ENCODE results near the gene PODXL2.
"Not testable (repeated sequence)": the region's sequence is repeated elsewhere in the genome, so short reads cannot be mapped to it uniquely, and the experiment has no call there.

PODXL2 gene

GRCh38 chr3:127605547-127605946 is 23.4 kb upstream of the PODXL2 start:
- DNase-seq, result not testable (repeated sequence)

DNA sequence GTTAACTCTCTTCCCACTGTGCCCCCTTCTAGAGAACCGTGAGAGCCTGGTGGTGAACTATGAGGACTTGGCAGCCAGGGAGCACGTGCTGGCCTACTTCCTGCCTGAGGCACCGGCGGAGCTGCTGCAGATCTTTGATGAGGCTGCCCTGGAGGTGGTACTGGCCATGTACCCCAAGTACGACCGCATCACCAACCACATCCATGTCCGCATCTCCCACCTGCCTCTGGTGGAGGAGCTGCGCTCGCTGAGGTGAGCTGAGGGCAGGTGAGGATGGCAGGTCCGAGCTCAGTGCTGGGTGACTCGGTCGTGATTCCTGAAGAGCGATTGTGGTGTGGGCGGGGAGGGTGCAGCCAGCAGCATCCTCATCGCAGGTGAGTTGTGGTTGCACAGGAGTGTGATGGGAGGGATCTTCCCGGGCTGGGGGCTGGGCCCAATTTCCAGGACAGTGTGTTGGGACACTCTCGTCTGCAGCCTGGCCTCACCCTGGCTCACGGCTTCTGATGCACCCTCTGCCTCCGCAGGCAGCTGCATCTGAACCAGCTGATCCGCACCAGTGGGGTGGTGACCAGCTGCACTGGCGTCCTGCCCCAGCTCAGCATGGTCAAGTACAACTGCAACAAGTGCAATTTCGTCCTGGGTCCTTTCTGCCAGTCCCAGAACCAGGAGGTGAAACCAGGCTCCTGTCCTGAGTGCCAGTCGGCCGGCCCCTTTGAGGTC is 22.7 kb upstream of the PODXL2 start:
- no peak for DNase-seq

DNA sequence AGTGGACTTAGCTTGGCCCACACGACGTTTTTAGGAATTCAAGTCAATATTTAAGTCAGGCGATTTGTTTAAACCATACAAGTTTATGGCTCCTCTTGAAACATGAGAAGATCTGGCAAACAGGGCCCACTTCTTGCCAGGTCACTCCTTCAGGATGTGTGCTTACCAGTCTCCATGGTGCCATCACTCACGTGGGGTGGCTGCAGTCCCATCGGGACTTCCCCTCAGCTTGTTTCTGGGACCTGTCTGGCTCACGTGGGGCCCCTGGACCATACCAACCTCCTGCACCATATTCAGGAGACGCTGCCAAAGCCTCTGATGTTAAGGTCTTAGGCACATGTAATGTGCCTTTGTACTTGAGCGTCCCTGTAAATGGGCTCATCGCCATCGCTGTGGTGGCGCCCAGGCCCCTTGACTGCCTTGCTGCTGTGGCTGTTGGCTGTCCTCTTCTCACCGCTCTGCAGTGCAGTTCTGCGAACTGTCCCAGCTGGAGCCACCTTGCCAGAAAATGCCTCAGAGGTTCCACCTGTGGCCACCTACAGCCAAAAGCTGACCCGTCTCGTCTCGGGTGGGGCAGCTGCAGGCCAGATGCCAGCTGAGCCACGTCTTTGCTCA is 21.9 kb upstream of the PODXL2 start:
- no peak for DNase-seq

DNA sequence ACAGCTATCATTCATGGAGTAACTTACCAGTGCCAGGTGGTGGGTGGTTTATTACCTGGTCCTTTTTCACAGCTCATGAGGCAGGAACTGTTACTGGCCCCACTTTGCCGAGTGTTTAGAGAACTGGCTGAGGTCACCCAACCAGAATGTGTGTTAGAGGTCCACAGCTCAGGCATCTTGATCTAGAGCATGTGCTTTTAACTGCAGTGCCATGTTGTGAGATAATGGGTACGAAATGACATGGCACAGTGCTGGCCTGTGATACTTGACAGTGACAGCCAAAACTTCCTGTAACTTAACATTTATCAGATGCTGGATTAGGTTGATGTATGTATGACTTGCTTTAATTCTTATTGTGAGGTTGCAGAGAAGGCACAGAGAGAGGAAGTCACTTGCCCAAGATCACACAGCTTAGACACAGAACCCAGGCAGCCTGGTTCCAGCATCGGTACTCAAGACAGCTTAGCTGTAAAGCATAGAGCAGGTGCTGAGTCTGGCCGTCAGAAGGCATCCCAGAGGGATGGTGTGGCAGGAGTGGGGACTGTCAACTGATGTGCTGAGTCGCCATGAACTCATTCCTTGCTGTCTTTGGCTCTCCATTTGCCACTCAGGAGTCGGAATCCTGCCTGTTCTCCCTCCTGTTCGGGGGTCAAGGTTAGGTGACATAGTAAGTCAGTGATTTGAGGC is 21.2 kb upstream of the PODXL2 start:
- no peak for DNase-seq

DNA sequence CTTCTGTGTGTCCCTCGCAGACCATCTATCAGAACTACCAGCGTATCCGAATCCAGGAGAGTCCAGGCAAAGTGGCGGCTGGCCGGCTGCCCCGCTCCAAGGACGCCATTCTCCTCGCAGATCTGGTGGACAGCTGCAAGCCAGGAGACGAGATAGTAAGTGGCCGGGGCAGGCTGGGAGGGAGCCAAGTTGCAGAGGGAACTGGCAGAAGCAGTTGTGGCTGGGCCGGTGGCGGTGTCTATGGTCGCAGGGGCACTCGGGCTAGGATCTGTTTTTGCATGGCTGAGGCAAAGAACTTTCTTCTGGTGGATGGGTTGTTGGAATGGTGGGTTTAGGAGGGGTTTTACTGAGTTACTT is 20.6 kb upstream of the PODXL2 start:
- DNase-seq, result no peak

DNA sequence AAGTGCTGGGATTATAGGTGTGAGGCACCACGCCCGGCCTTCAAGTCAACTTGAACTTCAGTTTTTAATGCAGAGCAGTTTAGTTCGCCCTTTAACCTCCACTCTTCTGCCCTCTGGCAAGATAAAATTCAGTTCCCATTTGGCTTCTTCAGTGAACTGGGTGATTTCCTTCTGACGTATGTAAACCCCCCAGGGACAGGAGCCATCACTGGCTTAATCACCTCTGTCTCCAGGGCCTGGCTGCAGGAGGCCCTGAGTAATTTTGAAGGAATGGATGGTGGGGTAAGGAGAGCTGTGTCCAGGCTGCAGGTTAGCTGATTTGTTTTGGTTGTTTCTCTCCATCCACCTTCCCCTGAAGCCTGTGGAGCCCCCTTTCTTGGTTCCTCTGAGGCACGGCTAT is 18.9 kb upstream of the PODXL2 start:
- no peak for DNase-seq

- DNase-seq, result no peak
Observed at GRCh38 chr3:127611251-127611650, 17.7 kb upstream of the PODXL2 start.

- no peak for DNase-seq
Observed at GRCh38 chr3:127612966-127613365, 16.0 kb upstream of the PODXL2 start.

GRCh38 chr3:127613406-127613805 is 15.6 kb upstream of the PODXL2 start:
- no peak for DNase-seq

GRCh38 chr3:127614928-127615589 is 13.9 kb upstream of the PODXL2 start:
- DNase-seq, result no peak

DNA sequence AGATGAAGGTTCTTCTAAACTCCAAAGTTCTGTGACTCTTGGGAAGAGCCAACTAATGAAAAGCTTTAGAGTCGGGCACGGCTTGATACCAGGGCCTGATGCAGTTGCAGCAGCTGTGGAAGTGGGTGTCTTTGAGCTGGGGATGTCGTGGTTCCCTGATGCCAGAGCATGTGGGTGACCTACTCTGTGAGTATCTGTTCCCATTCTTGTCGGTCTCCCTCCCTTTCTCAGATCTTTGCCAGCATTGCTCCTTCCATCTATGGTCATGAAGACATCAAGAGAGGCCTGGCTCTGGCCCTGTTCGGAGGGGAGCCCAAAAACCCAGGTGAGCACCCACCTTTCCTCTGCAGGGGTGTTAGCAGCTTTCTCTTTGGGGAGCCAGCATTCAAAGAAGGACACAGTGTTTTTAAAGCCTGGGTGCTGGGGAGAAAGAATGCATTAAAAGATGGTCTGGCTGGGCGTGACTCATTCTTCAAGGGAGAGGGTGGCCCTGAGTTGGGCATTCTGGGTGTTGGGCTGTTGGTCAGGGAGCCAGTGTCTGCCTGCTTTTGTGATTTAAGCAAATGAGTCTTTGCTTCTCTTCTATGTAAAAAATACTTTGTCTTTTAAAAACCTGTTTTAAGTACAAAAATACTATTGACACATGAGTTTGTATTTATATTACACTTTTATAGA is 13.2 kb upstream of the PODXL2 start:
- no peak for DNase-seq

DNA sequence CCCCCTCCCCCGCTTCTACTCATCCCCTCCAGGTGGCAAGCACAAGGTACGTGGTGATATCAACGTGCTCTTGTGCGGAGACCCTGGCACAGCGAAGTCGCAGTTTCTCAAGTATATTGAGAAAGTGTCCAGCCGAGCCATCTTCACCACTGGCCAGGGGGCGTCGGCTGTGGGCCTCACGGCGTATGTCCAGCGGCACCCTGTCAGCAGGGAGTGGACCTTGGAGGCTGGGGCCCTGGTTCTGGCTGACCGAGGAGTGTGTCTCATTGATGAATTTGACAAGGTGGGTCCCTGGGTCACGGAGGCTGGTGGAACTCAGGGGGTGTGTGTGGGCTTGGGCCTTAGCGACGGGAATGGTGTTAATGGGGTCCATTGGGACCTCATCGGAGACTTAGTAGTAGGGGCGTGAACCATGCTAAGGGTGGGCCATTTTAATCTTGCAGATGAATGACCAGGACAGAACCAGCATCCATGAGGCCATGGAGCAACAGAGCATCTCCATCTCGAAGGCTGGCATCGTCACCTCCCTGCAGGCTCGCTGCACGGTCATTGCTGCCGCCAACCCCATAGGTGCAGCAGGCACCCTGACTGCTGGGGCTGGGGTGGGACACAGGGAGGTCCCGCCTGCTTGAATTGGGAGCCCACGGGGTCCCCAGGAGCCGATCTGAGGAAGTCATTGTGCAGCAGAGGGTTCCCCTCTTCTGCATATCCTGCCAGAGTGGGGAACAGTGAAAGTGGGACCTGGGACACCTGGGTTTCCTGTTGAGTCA is 12.0 kb upstream of the PODXL2 start:
- no peak for DNase-seq

DNA sequence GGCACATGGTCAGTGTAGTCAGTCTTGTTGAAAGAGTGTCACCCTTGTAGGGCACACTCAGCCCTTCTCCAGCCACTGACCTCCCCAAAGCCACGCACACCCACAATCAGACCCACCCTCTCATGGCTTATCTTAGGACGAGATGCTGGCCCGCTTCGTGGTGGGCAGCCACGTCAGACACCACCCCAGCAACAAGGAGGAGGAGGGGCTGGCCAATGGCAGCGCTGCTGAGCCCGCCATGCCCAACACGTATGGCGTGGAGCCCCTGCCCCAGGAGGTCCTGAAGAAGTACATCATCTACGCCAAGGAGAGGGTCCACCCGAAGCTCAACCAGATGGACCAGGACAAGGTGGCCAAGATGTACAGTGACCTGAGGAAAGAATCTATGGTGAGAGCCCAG is 10.1 kb upstream of the PODXL2 start:
- no peak for DNase-seq

DNA sequence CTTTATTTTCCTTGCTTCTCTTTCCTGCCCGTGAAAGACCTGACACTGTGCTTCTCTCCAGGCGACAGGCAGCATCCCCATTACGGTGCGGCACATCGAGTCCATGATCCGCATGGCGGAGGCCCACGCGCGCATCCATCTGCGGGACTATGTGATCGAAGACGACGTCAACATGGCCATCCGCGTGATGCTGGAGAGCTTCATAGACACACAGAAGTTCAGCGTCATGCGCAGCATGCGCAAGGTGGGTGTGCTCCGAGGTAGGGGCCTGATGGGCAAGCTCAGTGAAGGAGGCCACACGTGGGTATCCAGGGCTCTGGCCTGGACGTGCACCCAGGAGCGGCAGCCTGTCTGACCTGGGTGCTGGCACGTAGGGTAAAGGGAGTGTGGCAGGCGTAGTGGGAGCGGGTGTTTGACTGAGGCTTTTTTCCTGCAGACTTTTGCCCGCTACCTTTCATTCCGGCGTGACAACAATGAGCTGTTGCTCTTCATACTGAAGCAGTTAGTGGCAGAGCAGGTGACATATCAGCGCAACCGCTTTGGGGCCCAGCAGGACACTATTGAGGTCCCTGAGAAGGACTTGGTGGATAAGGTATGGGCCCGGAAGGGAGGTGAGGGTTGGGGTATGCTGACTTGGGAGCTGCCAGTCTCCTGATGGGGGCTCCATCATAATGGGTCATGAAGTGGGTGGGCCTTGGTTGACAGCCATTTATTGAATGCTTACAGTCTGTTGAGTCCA is 8.2 kb upstream of the PODXL2 start:
- no peak for DNase-seq

DNA sequence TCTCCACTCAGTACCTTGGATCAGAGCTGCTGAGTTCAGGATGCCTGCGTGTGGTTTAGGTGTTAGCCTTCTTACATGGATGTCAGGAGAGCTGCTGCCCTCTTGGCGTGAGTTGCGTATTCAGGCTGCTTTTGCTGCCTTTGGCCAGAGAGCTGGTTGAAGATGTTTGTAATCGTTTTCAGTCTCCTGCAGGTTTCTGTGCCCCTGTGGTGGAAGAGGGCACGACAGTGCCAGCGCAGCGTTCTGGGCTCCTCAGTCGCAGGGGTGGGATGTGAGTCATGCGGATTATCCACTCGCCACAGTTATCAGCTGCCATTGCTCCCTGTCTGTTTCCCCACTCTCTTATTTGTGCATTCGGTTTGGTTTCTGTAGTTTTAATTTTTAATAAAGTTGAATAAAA is 7.0 kb upstream of the PODXL2 start:
- DNase-seq, result no peak

- no peak for DNase-seq
Observed at GRCh38 chr3:127622772-127623576, 6.0 kb upstream of the PODXL2 start.

GRCh38 chr3:127624063-127624462 is 4.9 kb upstream of the PODXL2 start:
- DNase-seq, result no peak

DNA sequence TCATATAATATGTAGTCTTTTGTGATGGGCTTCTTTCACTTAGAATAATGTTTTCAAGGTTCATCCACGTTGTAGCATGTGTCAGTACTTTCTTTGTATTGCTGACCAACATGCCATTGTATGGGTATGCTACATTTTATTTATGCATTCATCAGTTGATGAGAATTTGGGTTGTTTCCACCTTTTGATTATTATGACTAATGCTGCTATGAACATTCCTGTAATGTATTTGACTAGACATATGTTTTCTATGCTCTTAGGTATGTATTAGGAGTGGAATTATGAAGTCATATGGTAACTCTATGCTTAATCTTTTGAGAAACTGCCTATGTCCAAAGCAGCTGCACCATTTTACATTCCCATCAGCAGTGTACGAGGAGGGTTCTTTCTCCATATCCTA is 3.2 kb upstream of the PODXL2 start:
- DNase-seq, result no peak

GRCh38 chr3:127628426-127628787 is 578 bp upstream of the PODXL2 start:
- DNase-seq, result no peak

DNA sequence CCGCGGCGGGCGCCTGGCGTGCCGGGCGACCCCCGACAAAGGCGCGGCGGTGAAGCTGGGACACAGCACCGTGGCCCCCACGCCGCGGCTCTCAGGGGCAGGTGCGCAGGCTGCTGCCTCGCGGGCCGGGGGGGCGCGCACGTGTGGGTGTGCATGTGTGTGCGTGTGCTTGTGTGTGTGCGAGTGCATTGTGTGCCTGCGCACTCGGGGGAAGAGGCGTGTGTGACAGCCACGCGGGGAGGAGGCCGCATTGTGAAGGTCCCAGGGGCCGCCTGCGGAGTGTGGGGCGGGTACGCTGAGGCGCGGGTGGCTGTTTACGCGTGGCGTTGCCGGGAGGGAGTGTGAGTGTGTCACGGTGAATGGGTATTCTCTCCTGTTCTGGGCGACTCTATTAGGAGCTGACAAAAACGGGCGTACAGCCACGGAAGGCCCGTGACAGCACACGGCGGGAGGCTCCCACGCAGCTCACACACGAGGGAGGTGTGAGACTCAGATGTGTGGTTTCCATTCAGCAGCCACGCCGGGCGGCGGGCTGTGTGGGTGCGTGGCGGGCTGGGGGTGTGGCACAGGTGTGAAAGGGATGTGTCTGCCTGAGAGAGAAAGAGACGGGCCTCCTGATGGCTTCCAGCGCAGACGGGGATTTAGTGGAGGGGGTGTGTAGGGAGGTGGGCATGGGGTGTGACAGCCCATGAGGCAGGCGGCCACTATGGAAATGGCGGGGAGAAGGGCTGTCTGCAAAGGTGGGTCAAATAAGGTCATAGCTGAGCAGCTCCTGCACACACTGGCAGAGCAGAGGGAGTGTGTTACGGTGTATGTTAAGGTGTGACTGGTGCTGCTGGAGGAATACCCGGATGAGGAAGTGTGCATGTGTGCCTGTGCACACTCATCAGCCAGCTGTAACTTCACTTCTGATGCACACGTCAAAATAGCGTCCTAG is 750 bp downstream of the PODXL2 start:
- DNase-seq, result no peak
